Measurements from ENCODE around the gene IFITM5.
"Not testable (repeated sequence)": the region's sequence is repeated elsewhere in the genome, so short reads cannot be mapped to it uniquely, and the experiment has no call there.

IFITM5 gene

DNA sequence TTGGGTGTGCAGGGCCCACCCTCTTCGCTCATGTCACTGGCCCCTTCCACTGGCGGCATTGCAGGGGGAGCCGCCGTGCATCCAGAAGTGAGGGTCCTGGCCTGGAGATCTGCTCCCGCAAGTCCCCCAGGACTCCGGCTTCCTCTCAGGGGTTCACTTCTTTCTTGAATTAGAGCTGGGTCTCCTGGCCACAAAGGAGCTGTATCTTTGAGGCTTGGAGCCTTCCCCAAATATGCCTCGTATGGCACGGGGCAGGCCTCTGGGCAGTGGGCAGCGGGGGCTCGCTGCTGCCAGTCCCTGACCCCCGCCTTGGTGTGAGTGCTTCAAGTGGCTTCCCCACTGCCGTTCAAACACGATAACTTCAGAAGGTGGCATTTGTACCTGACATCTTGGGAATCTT, 28.7 kb upstream of the IFITM5 start:
- no peak for DNase-seq (ENCODE audit: low spot score)

DNA sequence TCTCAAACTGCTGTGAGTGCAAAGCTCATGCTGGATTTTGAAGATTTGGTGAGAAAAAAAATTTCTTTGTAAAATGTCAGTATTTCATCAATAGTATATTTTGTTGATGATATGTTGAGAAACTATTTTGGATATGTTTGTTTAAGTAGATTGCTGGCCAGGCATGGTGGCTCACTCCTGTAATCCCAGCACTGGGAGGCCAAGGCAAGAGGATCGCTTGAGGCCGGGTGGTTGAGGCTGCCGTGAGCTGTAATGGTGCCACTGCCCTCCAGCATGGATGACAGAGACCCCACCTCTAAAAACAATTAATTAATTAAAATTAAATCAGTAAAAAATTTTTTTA, 28.2 kb upstream of the IFITM5 start:
- DNase-seq (ENCODE audit: low spot score) = no peak

- peak; percentile 58 for DNase-seq (ENCODE audit: low spot score)
Observed at GRCh38 chr11:326842-327580, 27.7 kb upstream of the IFITM5 start.

GRCh38 chr11:326592-326841, 27.2 kb upstream of the IFITM5 start:
- no peak for DNase-seq (ENCODE audit: low spot score)

GRCh38 chr11:325796-326591, 26.7 kb upstream of the IFITM5 start:
- no peak for DNase-seq (ENCODE audit: low spot score)

- DNase-seq (ENCODE audit: low spot score) = not testable (repeated sequence)
Observed at GRCh38 chr11:324593-325517, 25.5 kb upstream of the IFITM5 start.

- DNase-seq (ENCODE audit: low spot score) = no peak
Observed at GRCh38 chr11:324156-324555, 24.8 kb upstream of the IFITM5 start.

GRCh38 chr11:319888-320273, 20.6 kb upstream of the IFITM5 start:
- not testable (repeated sequence) for DNase-seq (ENCODE audit: low spot score)

GRCh38 chr11:319121-319887, 20.0 kb upstream of the IFITM5 start:
- not testable (repeated sequence) for DNase-seq (ENCODE audit: low spot score)

DNA sequence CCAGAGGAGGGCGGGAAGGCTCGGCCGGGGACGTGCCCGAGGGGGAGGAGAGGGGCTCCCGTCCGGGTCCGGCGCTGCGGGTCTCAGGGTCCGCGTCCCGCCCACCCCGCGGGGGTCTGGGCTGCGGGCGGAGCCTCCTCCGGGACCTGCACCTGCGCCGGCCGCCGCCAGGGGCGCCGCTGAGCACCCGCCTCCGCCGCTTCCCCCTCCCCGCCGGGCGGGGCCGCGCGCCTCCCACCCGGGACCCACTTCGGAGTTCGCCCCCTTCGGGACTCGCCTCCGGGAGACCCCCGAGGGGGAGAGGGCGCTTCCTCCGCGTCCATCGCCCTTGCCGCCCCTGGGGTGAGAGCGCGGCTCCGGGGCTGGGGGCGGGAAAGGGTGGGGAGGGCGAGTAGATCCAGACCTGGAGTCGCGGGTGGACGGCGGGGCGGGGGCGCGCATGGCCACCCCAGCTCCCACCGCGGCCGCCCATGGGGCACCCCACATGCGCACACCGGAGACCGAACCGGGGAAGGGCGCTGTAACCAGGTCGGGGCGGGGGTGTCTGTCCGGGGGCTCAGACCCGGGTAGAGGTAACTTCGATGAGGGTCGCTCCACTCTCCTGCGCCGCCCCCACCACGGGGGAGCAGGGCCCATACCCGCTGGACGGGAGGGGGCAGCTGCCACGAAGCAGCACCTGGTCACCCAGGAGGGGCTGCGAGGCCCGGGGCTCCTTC, 19.2 kb upstream of the IFITM5 start:
- DNase-seq (ENCODE audit: low spot score) = not testable (repeated sequence)

GRCh38 chr11:317668-318404, 18.5 kb upstream of the IFITM5 start:
- DNase-seq (ENCODE audit: low spot score) = not testable (repeated sequence)

- DNase-seq (ENCODE audit: low spot score) = peak; percentile 57
Observed at GRCh38 chr11:316891-317301, 17.6 kb upstream of the IFITM5 start.

DNA sequence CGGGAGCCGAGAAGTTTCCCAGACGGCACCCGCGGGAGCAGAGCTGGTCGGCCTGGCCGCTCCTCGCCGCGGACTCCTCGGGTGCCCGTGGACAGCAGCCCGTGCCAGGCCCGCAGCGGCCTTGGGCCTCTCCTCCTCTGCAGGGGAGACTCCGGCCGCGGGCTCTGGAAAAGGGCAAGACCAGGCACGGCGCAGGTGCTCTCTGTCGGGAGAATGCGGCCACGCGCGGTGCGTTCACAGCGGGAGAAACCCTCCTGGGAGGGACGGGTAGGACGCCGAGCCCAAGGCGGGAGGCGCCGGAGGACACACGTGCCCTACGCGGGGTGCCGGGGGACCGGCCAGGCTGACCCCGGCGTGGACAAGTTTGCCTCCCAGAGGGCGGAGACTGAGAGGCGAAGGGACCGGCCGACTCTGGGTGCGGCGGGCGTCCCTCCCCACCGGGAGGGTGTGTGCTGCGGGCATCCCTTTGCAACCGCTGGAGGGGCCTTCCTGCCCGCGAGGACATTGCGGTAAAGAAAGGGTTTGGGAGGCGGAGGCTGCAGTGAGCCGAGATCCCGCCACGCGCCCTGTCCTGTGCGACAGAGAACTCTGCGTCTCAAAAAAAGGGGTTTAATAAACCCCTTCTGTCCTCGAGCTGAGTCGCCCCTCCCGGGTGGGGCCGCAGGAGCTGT, 16.8 kb upstream of the IFITM5 start:
- peak; percentile 35 for DNase-seq (ENCODE audit: low spot score)

- DNase-seq (ENCODE audit: low spot score) = no peak
Observed at GRCh38 chr11:315516-315994, 16.2 kb upstream of the IFITM5 start.

DNA sequence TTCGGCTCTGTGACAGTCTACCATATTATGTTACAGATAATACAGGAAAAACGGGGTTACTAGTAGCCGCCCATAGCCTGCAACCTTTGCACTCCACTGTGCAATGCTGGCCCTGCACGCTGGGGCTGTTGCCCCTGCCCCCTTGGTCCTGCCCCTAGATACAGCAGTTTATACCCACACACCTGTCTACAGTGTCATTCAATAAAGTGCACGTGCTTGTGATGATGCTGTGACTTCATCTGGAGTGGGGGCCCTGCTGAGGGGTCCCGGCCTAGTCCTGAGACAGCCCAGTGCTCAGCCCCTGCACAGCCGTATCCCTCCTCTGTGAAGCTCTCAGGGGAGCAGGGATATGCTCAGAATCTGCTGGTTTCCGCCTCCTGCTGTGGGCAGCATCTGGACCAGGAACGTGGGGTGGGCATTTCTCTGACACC, 15.7 kb upstream of the IFITM5 start:
- DNase-seq (ENCODE audit: low spot score) = no peak

GRCh38 chr11:314554-314875, 15.2 kb upstream of the IFITM5 start:
- DNase-seq (ENCODE audit: low spot score) = not testable (repeated sequence)

DNA sequence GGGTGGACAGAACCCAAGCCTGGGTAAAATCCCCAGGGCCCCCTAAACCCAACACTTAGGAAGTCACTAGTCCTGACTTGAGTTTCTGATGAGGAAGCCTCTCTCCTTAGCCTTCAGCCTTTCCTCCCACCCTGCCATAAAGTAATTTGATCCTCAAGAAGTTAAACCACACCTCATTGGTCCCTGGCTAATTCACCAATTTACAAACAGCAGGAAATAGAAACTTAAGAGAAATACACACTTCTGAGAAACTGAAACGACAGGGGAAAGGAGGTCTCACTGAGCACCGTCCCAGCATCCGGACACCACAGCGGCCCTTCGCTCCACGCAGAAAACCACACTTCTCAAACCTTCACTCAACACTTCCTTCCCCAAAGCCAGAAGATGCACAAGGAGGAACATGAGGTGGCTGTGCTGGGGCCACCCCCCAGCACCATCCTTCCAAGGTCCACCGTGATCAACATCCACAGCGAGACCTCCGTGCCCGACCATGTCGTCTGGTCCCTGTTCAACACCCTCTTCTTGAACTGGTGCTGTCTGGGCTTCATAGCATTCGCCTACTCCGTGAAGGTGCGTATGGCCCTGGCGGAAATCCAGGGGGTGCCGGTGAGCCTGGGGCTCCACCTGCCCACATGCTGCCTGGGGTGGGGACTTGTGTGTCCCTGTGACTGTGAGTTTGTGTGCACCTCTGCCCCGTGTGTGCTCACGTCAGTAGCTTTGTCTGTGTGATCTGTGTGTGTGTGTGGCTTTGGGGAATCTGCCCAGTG, 14.6 kb upstream of the IFITM5 start, which contains the start of gene IFITM1:
Gene IFITM1, plus strand, starts transcription at position 254 of the 767 bp plus-strand sequence. Its CDS starts 131 bp downstream, at position 385.
- DNase-seq (ENCODE audit: low spot score) = peak; percentile 70

DNA sequence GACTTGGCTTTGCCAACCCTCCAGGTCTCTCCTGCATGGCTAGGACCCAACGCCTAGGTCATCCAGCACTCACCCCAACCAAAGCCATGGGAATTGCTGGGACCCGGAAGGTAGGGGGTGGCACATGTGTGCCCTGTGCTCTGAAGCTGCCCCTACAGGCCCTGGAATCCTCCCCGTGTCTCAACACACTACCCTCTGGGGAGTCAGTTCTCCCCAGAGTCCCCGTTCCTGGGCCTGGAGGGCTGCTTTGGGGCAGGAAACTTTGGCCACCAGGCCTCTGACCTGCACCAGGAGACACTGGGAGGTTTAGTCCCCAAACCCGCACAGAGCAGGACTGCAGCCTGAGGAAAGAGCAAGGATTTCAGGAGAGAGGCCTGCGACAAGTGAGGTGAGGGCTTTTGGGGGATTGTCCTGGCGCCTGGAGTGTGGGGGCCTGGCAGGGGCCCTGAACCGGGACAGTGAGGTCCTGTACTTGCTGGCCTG, 14.0 kb upstream of the IFITM5 start:
- no peak for DNase-seq (ENCODE audit: low spot score)
